Inferior parietal cortex (tissue), 1 donor: ENCODE data around the gene P2RY11.

Experiments
- DNase-seq: peaks from one replicate; pipeline ENCODE4 v3.0.0-alpha.2; 2016; ENCODE audit errors: extremely low spot score

P2RY11 gene

GRCh38 chr19:10111405-10111811 lies at the start of gene P2RY11:
Gene P2RY11, plus strand, starts transcription at chr19:10111693. Its CDS starts 29 bp downstream, at chr19:10111722.
- no peak for DNase-seq

DNA sequence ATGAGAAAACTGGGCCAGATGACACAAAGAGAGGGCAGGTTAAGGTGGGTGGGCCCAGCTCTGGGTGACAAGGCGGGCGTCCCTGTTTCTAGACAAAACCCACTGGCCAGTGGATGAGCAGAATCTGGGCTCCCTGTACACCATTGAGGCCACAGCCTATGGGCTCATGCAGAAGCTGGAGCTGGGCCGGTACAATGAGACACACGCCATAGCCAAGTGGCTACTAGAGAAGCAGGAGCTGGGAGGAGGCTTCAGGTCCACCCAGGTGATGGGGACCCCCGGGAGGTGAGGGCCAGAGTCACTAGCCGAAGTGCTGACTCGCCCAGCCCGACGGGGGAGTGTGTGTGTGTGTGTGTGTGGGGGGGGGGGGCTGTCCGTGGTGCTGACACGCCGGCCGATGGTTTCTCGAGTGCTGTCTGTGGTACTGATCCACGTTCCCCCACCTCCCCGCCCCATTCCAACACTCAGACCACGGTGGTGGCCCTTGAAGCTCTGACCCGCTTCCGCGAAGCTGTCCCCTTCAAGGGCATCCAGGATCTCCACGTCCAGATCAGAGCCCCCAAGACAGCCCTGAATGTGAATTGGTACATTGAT lies 49.7 kb upstream of the P2RY11 start:
- no peak for DNase-seq

DNA sequence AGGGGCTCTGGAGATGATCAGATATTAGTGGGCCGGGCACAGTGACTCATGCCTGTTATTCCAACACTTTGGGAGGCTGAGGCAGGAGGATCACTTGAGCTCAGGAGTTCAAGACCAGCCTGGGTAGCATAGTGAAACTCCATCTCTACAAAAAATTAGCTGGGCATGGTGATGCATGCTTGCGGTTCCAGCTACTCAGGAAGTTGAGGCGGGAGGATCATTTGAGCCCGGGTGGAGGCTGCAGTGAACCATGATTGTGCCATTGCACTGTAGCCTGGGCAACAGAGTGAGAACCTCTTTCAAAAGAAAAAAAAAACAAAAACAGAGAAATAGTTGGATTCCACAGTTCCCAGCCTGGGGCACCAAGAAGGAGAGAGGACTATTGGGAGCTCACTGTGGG lies 43.3 kb upstream of the P2RY11 start:
- no peak for DNase-seq

- no peak for DNase-seq
These were observed 42.4 kb upstream of the P2RY11 start for GRCh38 chr19:10069046-10069445.

DNA sequence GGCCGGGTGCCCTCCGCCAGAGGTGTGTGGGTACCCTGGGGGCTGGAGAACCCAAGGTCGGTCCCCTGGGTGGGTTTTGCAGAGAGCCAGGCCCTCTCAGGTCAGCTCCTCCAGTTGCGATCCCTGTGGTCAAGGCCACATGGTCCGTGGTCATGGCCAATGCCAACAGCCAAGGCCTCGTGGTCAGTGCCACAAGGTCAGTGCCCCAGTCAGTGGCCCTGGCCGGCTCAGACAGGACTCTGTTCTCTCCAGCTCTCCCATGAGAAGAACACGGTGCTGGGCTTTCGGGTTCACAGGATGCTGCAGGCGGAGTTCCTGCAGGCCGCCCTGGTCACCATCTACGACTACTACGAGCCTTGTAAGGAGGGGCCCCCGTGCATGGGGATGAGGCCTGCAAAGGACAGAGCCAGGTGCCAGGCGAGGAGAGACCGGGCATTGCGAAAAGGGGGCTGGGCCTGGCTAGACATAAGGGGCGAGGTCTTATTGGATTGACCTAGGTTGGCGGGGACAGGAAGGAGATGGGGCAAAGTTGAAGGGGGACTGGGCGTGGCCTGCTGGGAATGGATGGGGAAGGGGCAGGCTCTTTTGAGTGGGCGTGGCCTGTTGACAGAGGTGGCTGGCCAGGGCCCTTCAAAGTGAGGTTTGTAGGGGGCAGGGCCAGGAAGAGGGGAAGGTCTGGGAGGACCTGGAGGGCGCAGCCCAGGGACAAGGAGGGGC lies 40.6 kb upstream of the P2RY11 start:
- DNase-seq = no peak

- no peak for DNase-seq
These were observed 37.3 kb upstream of the P2RY11 start for GRCh38 chr19:10074153-10074552.

DNA sequence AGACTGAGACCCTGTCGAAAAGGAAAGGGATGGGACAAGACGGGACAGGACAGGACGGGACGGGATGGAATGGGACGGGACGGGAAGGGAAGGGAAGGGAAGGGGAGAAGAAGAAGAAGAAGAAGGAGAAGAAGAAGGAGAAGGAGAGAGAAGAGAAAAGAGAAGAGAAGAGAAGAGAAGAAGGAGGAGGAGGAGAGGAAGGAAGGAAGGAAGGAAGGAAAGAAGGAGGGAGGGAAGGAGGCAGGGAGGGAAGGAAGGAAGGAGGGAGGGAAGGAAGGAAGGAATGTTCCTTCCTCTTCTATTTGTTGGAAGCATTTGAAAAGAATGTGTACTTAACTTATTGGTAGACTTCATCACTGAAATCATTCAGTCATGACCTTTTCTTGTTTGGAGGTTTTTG lies 35.0 kb upstream of the P2RY11 start:
- no peak for DNase-seq

DNA sequence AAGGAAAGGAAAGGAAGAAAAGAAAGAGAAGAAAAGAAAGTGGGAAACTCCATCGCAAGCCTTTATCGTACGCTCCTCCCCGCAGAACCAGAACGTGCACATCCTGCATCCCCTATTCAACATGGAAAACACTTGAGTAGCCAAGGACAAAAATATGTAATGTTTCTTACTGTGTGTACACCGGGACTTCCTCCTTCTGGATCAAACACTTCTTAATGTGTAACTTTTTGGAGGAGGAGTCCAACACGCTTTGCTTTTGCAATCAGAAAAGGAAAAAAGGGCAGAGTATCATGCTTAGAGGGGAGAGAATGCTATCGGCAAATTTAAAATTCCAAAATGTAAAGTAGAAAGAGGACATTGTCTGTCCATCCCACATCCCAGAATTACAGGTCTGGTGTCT lies 33.2 kb upstream of the P2RY11 start:
- no peak for DNase-seq

GRCh38 chr19:10079031-10079453 lies 32.5 kb upstream of the P2RY11 start:
- no peak for DNase-seq

GRCh38 chr19:10083911-10084310 lies 27.6 kb upstream of the P2RY11 start:
- no peak for DNase-seq

DNA sequence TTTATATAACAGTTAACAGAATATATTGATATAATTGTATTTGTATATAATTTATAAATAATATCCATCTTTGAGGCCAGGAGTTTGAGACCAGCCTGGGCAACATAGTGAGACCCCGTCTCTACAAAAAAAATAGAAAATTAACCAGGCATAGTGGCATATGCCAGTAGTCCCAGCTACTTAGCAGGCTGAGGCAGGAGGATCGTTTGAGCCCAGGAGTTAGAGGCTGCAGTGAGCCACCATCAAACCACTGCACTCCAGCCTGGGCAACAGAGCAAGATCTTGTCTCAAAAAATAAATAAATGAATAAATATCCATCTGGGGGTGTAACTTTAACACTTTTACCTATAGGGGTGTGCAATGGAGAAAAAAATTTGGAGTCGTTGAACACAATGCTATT lies 26.7 kb upstream of the P2RY11 start:
- DNase-seq = no peak

DNA sequence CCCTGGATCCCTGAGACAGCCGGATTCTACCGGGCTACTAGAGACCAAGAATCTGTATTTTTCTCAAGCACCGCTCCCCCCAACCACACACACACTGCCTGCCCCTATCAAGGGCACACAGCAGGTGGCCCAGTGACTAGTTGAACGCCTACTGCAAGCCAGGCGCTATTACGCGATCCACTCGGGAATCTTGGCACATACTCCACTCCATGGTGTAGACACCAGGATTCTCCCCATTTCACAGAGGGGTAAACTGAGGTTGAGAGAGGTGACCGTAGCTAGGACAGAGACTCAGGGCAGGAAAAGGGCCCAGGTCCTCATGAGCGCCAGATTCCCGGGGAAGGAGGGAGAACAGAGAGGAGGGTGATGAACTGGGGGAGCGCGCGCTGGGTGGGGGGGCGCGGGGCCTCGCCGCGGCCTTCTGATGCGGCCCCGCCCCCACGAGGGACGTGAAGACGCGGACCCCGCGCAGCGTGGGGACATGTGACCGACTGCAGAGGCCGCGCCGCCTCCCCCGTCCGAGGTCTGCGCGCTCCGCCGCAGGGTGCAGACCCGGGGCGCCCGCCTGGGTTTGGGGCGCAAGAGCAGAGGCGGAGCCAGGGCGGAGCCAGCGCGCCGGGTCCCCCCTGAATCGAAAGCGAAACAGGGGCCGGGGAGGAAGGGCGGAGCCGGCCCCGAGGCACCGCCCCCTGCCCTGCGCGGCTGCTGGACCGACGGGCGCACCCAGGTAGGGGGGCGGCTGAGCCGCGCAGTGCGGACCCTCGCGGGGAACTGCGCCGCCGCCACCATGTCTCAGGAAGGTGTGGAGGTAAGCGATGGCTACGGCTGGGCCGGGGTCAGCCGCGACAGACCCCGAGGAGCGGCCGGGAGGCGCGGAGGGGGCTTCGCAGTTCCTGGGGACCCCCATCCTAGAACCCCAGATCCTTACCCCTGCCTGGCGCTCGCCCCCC lies 25.6 kb upstream of the P2RY11 start, which contains the start of gene SHFL:
Gene SHFL (plus strand): TSS at position 677 of the 950 bp plus-strand sequence. CDS start 111 bp downstream, at position 788.
- DNase-seq = peak; percentile 55

- no peak for DNase-seq
These were observed 24.8 kb upstream of the P2RY11 start for GRCh38 chr19:10086591-10087192.

- no peak for DNase-seq
These were observed 24.0 kb upstream of the P2RY11 start for GRCh38 chr19:10087296-10088061.

- no peak for DNase-seq
These were observed 22.4 kb upstream of the P2RY11 start for GRCh38 chr19:10088949-10089554.

DNA sequence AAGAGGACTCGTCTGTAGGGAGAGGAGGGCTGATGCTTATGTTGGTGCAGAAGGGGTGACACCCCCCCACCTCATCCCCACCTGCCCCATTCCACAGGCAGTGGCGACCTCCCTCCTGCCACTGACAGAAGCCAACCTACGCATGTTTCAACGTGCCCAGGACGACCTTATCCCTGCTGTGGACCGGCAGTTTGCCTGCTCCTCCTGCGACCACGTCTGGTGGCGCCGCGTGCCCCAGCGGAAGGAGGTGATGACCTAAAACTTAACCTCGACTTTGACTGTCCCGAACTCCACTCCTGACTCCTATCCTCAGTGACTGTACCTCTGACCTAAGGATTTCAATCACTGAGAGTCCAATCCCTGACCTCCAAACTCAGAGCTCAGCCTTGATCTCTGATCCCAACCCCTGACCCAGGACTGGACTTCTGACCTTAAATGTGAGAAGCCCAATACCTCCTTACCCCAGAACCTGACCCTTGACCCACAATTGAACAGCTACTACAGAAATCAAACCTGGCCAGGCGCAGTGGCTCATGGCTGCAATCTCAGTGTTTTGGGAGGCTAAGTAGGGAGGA lies 21.6 kb upstream of the P2RY11 start:
- no peak for DNase-seq

GRCh38 chr19:10091370-10091687 lies 20.2 kb upstream of the P2RY11 start:
- no peak for DNase-seq

DNA sequence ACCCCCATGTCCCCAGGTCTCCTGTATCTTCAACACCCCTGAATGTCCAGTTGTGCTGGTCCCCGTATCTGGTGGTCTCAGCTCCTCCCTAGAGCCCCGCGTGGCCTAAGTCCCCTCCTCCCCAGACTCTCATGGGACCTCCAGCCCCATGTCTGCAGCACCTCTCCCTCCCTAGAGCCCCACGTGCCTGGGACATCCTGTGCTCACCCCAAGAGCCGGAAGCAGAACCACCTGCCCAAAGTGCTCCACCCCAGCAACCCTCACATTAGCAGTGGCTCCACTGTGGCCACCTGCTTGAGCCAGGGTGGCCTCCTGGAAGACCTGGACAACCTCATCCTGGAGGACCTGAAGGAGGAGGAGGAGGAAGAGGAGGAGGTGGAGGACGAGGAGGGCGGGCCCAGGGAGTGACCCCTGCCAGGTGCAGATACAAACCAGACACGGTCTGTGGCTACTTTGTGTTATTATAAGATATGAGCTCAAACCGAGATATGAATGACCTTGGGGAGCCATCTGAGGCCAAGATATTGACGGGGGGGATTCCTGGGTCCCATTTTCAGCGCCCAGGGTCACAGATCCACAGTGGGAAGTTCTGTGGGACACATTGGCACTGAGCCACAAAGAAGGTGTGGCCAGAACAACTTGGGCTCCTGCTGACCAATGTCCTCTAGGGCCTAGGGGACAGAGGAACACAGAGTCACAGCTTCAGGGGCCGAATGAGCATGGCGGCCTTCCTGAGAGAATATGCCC lies 19.4 kb upstream of the P2RY11 start:
- DNase-seq = no peak

DNA sequence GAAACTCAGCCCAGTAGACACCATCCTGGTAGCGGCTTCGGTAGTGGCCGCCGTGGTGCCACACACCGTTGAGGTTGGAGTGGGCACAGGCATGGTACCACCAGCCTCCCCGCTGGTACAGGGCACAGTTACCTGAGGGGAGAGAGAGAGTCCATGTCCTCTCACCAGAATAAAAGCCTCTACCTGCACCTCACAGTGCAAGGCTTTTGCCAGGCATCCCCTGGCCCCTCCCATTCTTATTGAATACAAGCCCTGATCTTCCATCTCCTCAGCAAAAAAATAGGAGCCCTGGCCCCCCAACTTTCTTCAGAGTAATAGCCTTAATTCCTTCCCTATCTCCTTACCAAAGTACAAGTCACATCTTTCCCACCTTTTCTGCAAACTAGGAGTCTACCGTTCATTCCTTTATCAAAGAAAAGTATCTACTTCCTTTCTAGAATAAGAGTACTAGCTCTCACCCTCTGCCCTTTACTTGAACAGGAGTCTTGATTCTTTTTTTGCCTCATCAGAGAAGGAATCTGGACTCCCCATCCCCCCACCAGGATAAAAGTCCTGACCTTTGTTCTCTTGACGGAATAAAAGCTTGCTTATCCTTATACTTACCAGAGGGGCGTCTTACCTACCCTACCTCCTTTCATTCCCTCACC lies 18.7 kb upstream of the P2RY11 start:
- no peak for DNase-seq
